Neural crest cell (in vitro differentiated cells): ENCODE results near the gene ARHGAP6. TPM values are rescaled to one million over a fixed set of nuclear protein-coding genes. Genes with fewer than 3 reads are reported as not detected.

Experiments
- DNase-seq: peaks from one replicate; pipeline ENCODE4 v3.0.0; 2021; ENCODE audit warnings: low read depth, mixed read lengths, low spot score
- H3K27ac Mint-ChIP-seq: one replicate; pipeline ENCODE4 v1.8.0; 2021; ENCODE audit warnings: mild to moderate bottlenecking, mixed read lengths; ENCODE audit not compliant: unreplicated experiment
- H3K27me3 Mint-ChIP-seq: 2 replicates; pipeline ENCODE4 v1.8.0; 2021; ENCODE audit warnings: low read depth, mild to moderate bottlenecking, mixed read lengths
- H3K36me3 Mint-ChIP-seq: 2 replicates; pipeline ENCODE4 v1.8.0; 2021; ENCODE audit warnings: low read depth, mild to moderate bottlenecking, mixed read lengths
- H3K4me1 Mint-ChIP-seq: 2 replicates; pipeline ENCODE4 v1.8.0; 2021; ENCODE audit warnings: mixed read lengths
- H3K4me3 Mint-ChIP-seq: one replicate; pipeline ENCODE4 v1.8.0; 2021; ENCODE audit warnings: mild to moderate bottlenecking, mixed read lengths
- H3K9me3 Mint-ChIP-seq: 2 replicates; pipeline ENCODE4 v1.8.0; 2021; ENCODE audit warnings: mixed read lengths
- CTCF ChIP-seq: fragments of 200-600 bp; sonication (generic); conservative IDR thresholded peaks from 2 replicates; pipeline ENCODE4 v1.5.0; 2021; ENCODE audit warnings: antibody characterized with exemption, mild to moderate bottlenecking
- total RNA-seq: library from RNA; stranded (reverse); gene quantifications from 2 replicates; pipeline ENCODE4 v1.2.1, GENCODE V29; 2021

The ARHGAP6 gene
- total RNA-seq, 1 donor from 2014 or later: 2.7 TPM

- H3K9me3 Mint-ChIP-seq: peaks cover 2% of the 10 kb centered on the region
- H3K27me3 Mint-ChIP-seq: no peaks in the 10 kb centered on the region
- H3K4me1 Mint-ChIP-seq: no peaks in the 10 kb centered on the region
- no peak for TF ChIP-seq CTCF
- no peak overlapping the region for H3K27ac Mint-ChIP-seq
- no peak for DNase-seq
- H3K4me3 Mint-ChIP-seq: no peak overlapping the region
- H3K36me3 Mint-ChIP-seq: no peaks in the 10 kb centered on the region
These were observed 474.8 kb downstream of the ARHGAP6 start for GRCh38 chrX:11190745-11191510.

GRCh38 chrX:11189097-11189496, 476.6 kb downstream of the ARHGAP6 start:
- Mint-ChIP-seq H3K27me3 (no peaks in the 10 kb centered on the region), H3K4me1 (no peaks in the 10 kb centered on the region), H3K27ac (peak overlapping the region; percentile 57), H3K36me3 (no peaks in the 10 kb centered on the region), H3K4me3 (no peak overlapping the region), H3K9me3 (peaks cover 2% of the 10 kb centered on the region)
- TF ChIP-seq CTCF: no peak
- DNase-seq: no peak

GRCh38 chrX:11188664-11189063, 477.1 kb downstream of the ARHGAP6 start:
- Mint-ChIP-seq H3K9me3 (peaks cover 2% of the 10 kb centered on the region), H3K4me3 (no peak overlapping the region), H3K36me3 (no peaks in the 10 kb centered on the region), H3K27ac (no peak overlapping the region), H3K27me3 (no peaks in the 10 kb centered on the region), H3K4me1 (no peaks in the 10 kb centered on the region)
- no peak for TF ChIP-seq CTCF
- DNase-seq: no peak

- no peak for TF ChIP-seq CTCF
- no peak for DNase-seq
- Mint-ChIP-seq H3K9me3 (peaks cover 2% of the 10 kb centered on the region), H3K4me1 (no peaks in the 10 kb centered on the region), H3K27me3 (no peaks in the 10 kb centered on the region), H3K27ac (no peak overlapping the region), H3K36me3 (no peaks in the 10 kb centered on the region), H3K4me3 (no peak overlapping the region)
These were observed 478.7 kb downstream of the ARHGAP6 start for GRCh38 chrX:11187001-11187400.

- Mint-ChIP-seq H3K4me1 (no peaks in the 10 kb centered on the region), H3K36me3 (no peaks in the 10 kb centered on the region), H3K27ac (no peak overlapping the region), H3K9me3 (peaks cover 2% of the 10 kb centered on the region), H3K27me3 (no peaks in the 10 kb centered on the region), H3K4me3 (no peak overlapping the region)
- no peak for DNase-seq
- TF ChIP-seq CTCF: no peak
These were observed 479.9 kb downstream of the ARHGAP6 start for GRCh38 chrX:11185861-11186260.
